ENCODE data around the gene KCND2. TPM values are rescaled to one million over a fixed set of nuclear protein-coding genes. Genes with fewer than 3 reads are reported as not detected.

The KCND2 gene
- total RNA-seq, 1 donor from 2014 or later: 1.2 TPM

DNA sequence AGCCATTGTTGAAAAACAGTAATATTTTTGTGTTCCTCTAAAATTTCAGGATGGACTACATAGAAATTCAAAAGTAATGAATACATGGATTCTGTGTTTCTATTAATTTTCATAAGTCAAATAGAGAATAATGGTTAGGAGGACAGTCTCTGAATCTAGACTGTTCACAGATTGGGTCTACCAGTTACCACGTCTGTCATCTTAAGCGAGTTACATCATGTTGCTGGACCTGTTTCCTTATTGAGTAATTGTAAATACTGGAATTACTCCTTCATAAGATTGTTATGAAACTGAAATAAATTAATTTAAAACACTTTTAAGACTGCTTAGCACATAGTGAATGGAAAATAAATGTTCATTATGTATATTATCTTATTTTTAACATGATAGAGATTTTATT lies 172.3 kb downstream of the KCND2 start:
- no peaks in the 10 kb centered on the region for H3K36me3 Mint-ChIP-seq (ENCODE audit: unreplicated experiment)
- DNase-seq: no peak
- H3K27me3 Mint-ChIP-seq (ENCODE audit: unreplicated experiment): no peaks in the 10 kb centered on the region
- H3K4me3 Mint-ChIP-seq (ENCODE audit: unreplicated experiment): no peak overlapping the region
- H3K4me1 Mint-ChIP-seq (ENCODE audit: low read depth, unreplicated experiment): no peaks in the 10 kb centered on the region
- H3K27ac Mint-ChIP-seq (ENCODE audit: unreplicated experiment): no peak overlapping the region
- TF ChIP-seq CTCF (IDR thresholded peaks at IDR 0.05; ENCODE audit: partially characterized antibody, unreplicated experiment): no peak
- H3K9me3 Mint-ChIP-seq (ENCODE audit: unreplicated experiment): no peaks in the 10 kb centered on the region

GRCh38 chr7:120452665-120453064 lies 179.7 kb downstream of the KCND2 start:
- H3K9me3 Mint-ChIP-seq (ENCODE audit: unreplicated experiment): peaks cover 4% of the 10 kb centered on the region

DNA sequence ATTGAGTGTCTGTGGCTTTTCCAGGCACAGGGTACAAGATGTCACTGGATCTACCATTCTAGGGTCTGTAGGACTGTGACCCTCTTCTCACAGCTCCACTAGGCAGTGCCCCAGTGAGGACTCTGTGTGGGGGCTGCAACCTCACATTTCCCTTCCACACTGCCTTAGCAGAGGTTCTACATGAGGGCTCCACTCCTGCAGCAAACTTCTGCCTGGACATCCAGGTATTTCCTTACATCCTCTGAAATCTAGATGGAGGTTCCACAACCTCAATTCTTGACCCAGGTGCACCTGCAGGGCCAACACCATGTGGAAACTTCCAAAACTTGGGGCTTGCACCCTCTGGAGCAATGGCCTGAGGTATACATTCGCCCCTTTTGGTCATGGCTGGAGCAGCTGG lies 183.7 kb downstream of the KCND2 start:
- no peak overlapping the region for H3K27ac Mint-ChIP-seq (ENCODE audit: unreplicated experiment)
- peaks cover 21% of the 10 kb centered on the region for H3K36me3 Mint-ChIP-seq (ENCODE audit: unreplicated experiment)
- no peaks in the 10 kb centered on the region for H3K4me1 Mint-ChIP-seq (ENCODE audit: low read depth, unreplicated experiment)
- no peak for TF ChIP-seq CTCF (IDR thresholded peaks at IDR 0.05; ENCODE audit: partially characterized antibody, unreplicated experiment)
- H3K27me3 Mint-ChIP-seq (ENCODE audit: unreplicated experiment): peaks cover 1% of the 10 kb centered on the region
- no peak for DNase-seq
- H3K4me3 Mint-ChIP-seq (ENCODE audit: unreplicated experiment): no peak overlapping the region
- H3K9me3 Mint-ChIP-seq (ENCODE audit: unreplicated experiment): peaks cover 4% of the 10 kb centered on the region

More at GRCh38 chr7:120452665-120453064, 179.7 kb downstream of the KCND2 start:
- no peak for TF ChIP-seq CTCF (IDR thresholded peaks at IDR 0.05; ENCODE audit: partially characterized antibody, unreplicated experiment)
- H3K27ac Mint-ChIP-seq (ENCODE audit: unreplicated experiment): no peak overlapping the region
- no peak overlapping the region for H3K4me3 Mint-ChIP-seq (ENCODE audit: unreplicated experiment)
- no peak for DNase-seq
- peaks cover 21% of the 10 kb centered on the region for H3K36me3 Mint-ChIP-seq (ENCODE audit: unreplicated experiment)
- H3K4me1 Mint-ChIP-seq (ENCODE audit: low read depth, unreplicated experiment): no peaks in the 10 kb centered on the region
- H3K27me3 Mint-ChIP-seq (ENCODE audit: unreplicated experiment): peaks cover 1% of the 10 kb centered on the region

DNA sequence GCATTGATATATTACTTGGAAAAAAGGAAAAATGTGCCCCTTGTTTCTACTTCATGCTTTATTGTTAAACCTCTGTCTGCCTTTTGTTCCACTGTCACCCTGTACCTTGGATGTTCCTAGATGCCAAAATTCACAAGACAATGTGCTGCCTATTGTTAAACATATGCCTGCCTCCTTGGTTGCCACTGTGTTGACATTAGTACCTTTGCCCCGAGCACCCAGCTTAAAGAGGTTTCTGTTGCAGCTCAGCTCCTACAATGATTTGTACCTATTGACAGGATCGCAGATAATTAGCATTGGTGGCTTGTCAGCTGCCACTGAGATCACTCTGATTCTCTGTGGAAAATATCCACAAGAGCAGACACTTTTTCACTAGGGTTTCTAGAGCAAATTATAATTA lies 188.0 kb downstream of the KCND2 start:
- H3K27me3 Mint-ChIP-seq (ENCODE audit: unreplicated experiment): no peaks in the 10 kb centered on the region
- TF ChIP-seq CTCF (IDR thresholded peaks at IDR 0.05; ENCODE audit: partially characterized antibody, unreplicated experiment): no peak
- no peaks in the 10 kb centered on the region for H3K9me3 Mint-ChIP-seq (ENCODE audit: unreplicated experiment)
- no peak for DNase-seq
- peaks cover 6% of the 10 kb centered on the region for H3K36me3 Mint-ChIP-seq (ENCODE audit: unreplicated experiment)
- no peak overlapping the region for H3K27ac Mint-ChIP-seq (ENCODE audit: unreplicated experiment)
- H3K4me1 Mint-ChIP-seq (ENCODE audit: low read depth, unreplicated experiment): peaks cover 4% of the 10 kb centered on the region
- no peak overlapping the region for H3K4me3 Mint-ChIP-seq (ENCODE audit: unreplicated experiment)

- Mint-ChIP-seq H3K27me3 (ENCODE audit: unreplicated experiment) (no peaks in the 10 kb centered on the region), H3K9me3 (ENCODE audit: unreplicated experiment) (no peaks in the 10 kb centered on the region), H3K36me3 (ENCODE audit: unreplicated experiment) (no peaks in the 10 kb centered on the region), H3K4me3 (ENCODE audit: unreplicated experiment) (no peak overlapping the region), H3K4me1 (ENCODE audit: low read depth, unreplicated experiment) (peaks cover 6% of the 10 kb centered on the region), H3K27ac (ENCODE audit: unreplicated experiment) (no peak overlapping the region)
- no peak for TF ChIP-seq CTCF (IDR thresholded peaks at IDR 0.05; ENCODE audit: partially characterized antibody, unreplicated experiment)
- DNase-seq: no peak
These were observed 190.0 kb downstream of the KCND2 start for GRCh38 chr7:120462991-120463390.
